ENCODE data around the gene AREL1. TPM values are rescaled to one million over a fixed set of nuclear protein-coding genes. Genes with fewer than 3 reads are reported as not detected.
"Not testable (repeated sequence)": the region's sequence is repeated elsewhere in the genome, so short reads cannot be mapped to it uniquely, and the experiment has no call there.

AREL1 gene, protein sequence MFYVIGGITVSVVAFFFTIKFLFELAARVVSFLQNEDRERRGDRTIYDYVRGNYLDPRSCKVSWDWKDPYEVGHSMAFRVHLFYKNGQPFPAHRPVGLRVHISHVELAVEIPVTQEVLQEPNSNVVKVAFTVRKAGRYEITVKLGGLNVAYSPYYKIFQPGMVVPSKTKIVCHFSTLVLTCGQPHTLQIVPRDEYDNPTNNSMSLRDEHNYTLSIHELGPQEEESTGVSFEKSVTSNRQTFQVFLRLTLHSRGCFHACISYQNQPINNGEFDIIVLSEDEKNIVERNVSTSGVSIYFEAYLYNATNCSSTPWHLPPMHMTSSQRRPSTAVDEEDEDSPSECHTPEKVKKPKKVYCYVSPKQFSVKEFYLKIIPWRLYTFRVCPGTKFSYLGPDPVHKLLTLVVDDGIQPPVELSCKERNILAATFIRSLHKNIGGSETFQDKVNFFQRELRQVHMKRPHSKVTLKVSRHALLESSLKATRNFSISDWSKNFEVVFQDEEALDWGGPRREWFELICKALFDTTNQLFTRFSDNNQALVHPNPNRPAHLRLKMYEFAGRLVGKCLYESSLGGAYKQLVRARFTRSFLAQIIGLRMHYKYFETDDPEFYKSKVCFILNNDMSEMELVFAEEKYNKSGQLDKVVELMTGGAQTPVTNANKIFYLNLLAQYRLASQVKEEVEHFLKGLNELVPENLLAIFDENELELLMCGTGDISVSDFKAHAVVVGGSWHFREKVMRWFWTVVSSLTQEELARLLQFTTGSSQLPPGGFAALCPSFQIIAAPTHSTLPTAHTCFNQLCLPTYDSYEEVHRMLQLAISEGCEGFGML
- total RNA-seq, result 10 to 100 TPM; 18.0 to 44.2 (median 30.1) TPM

- peak; percentile 87 for DNase-seq (ENCODE audit: low spot score in 2 of 2)
- Histone ChIP-seq H3K27me3 (no peaks in the 10 kb centered on the region), H3K36me3 (peaks cover 5% of the 10 kb centered on the region), H3K4me3 (peak within 1 kb of the TSS; percentile 80), H3K4me1 (peaks cover 31% of the 10 kb centered on the region), H3K9me3 (no peaks in the 10 kb centered on the region), H3K27ac (peak within 1 kb of the TSS; percentile 78)
- TF ChIP-seq POLR2A (IDR thresholded peaks at IDR 0.05), result peak in 1 of 2 donors; percentile 76
- TF ChIP-seq POLR2AphosphoS5 (IDR thresholded peaks at IDR 0.05), result peak; percentile 81 to 93 (median 89)
- TF ChIP-seq, protein P1, sequence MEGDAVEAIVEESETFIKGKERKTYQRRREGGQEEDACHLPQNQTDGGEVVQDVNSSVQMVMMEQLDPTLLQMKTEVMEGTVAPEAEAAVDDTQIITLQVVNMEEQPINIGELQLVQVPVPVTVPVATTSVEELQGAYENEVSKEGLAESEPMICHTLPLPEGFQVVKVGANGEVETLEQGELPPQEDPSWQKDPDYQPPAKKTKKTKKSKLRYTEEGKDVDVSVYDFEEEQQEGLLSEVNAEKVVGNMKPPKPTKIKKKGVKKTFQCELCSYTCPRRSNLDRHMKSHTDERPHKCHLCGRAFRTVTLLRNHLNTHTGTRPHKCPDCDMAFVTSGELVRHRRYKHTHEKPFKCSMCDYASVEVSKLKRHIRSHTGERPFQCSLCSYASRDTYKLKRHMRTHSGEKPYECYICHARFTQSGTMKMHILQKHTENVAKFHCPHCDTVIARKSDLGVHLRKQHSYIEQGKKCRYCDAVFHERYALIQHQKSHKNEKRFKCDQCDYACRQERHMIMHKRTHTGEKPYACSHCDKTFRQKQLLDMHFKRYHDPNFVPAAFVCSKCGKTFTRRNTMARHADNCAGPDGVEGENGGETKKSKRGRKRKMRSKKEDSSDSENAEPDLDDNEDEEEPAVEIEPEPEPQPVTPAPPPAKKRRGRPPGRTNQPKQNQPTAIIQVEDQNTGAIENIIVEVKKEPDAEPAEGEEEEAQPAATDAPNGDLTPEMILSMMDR (IDR thresholded peaks at IDR 0.05), result no peak
- 2% methylated on average over 19 of the region's 31 CpGs for WGBS
These were observed at the start of gene AREL1, which contains the start of gene FCF1 for GRCh38 chr14:74712499-74713394. Gene AREL1, minus strand, starts transcription at chr14:74713080. Its CDS starts 27,465 bp downstream, at chr14:74685615. Gene FCF1, plus strand, starts transcription at chr14:74713144. Its CDS starts 54 bp downstream, at chr14:74713198.

DNA sequence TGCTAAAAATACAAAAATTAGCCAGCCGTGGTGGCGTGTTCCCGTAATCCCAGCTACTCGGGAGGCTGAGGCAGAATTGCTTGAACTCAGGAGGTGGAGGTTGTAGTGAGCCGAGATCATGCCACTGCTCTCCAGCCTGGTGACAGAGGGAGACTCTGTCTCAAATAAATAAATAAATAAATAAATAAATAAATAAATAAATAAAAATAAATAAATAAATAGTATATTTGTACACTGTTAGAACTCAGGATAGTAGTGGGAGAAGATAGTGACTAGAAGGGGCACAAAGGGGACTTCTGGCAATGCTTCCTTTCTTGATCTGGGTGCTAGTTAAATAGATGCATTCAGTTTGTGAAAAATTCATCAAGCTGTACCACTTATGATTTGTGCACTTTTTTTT, 45.6 kb upstream of the AREL1 start:
- H3K36me3 ChIP-seq; DNase-seq (ENCODE audit: low spot score in 2 of 2); H3K27ac ChIP-seq; H3K4me1 ChIP-seq; H3K27me3 ChIP-seq; H3K9me3 ChIP-seq; H3K4me3 ChIP-seq: not testable (repeated sequence)
- WGBS, result 96% methylated on average over 5 of the region's 5 CpGs

DNA sequence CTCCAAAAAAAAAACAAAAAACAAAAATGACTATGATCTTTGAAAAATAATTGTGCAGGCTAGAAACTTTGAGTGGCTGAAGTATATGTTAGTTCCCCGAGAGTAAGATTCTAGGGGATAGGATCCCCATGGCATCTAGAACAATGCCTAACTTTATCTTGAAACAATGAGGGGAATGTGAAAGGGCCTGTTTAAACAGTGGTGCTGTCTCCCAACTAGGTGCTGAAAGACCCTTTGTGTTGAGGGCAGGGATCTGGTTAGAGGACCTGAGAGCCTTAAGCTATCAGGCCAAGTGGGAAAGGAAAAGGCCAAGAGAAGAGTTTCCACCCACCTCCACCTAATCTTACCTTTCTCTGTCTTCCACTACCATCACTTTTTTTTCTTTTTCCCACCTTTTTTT, 43.4 kb upstream of the AREL1 start:
- Histone ChIP-seq H3K9me3 (peaks cover 3% of the 10 kb centered on the region), H3K4me3 (no peak overlapping the region), H3K27me3 (no peaks in the 10 kb centered on the region), H3K27ac (no peak overlapping the region), H3K4me1 (no peaks in the 10 kb centered on the region), H3K36me3 (no peaks in the 10 kb centered on the region)
- WGBS, result 96% methylated on average over 1 of the region's 1 CpG
- TF ChIP-seq, protein P1 (IDR thresholded peaks at IDR 0.05), result no peak
- TF ChIP-seq EP300 (IDR thresholded peaks at IDR 0.05), result no peak
- TF ChIP-seq POLR2A (IDR thresholded peaks at IDR 0.05), result no peak
- TF ChIP-seq POLR2AphosphoS5 (IDR thresholded peaks at IDR 0.05), result no peak
- DNase-seq (ENCODE audit: low spot score in 2 of 2), result no peak

DNA sequence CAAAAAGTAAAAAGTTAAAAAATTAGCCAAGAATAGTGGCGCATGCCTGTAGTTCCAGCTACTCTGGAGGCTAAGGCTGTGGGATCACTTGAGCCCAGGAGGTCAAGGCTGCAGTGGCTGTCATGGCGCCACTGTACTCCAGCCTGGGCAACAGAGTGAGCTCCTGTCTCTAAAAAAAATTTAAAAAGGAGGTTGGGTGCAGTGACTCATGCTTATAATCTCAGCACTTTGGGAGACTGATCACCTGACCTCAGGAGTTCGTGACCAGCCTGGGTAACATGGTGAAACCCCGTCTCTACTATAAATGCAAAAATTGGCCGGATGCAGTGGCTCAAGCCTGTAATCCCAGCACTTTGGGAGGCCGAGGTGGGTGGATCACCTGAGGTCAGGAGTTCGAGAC, 42.0 kb upstream of the AREL1 start:
- H3K4me1 ChIP-seq, result no peaks in the 10 kb centered on the region

GRCh38 chr14:74754157-74754556, 41.3 kb upstream of the AREL1 start:
- no peaks in the 10 kb centered on the region for H3K36me3 ChIP-seq
- DNase-seq (ENCODE audit: low spot score in 2 of 2), result no peak
- no peak overlapping the region for H3K4me3 ChIP-seq
- H3K9me3 ChIP-seq, result peaks cover 3% of the 10 kb centered on the region
- H3K27ac ChIP-seq, result no peak overlapping the region
- WGBS, result 78% methylated on average over 2 of the region's 2 CpGs
- TF ChIP-seq POLR2A (IDR thresholded peaks at IDR 0.05) (no peak), EP300 (IDR thresholded peaks at IDR 0.05) (no peak), POLR2AphosphoS5 (IDR thresholded peaks at IDR 0.05) (no peak)
- TF ChIP-seq, protein P1 (IDR thresholded peaks at IDR 0.05), result no peak
- H3K27me3 ChIP-seq, result no peaks in the 10 kb centered on the region
- H3K4me1 ChIP-seq, result no peaks in the 10 kb centered on the region

More for the DNA sequence above, 42.0 kb upstream of the AREL1 start:
- no peak overlapping the region for H3K4me3 ChIP-seq
- H3K27me3 ChIP-seq, result no peaks in the 10 kb centered on the region
- no peaks in the 10 kb centered on the region for H3K36me3 ChIP-seq
- DNase-seq (ENCODE audit: low spot score in 2 of 2), result no peak
- 91% methylated on average over 7 of the region's 7 CpGs for WGBS
- TF ChIP-seq POLR2AphosphoS5 (IDR thresholded peaks at IDR 0.05) (no peak), EP300 (IDR thresholded peaks at IDR 0.05) (no peak), POLR2A (IDR thresholded peaks at IDR 0.05) (no peak)
- TF ChIP-seq, protein P1 (IDR thresholded peaks at IDR 0.05), result no peak
- no peak overlapping the region for H3K27ac ChIP-seq
- H3K9me3 ChIP-seq, result peaks cover 3% of the 10 kb centered on the region

Data from suprapubic skin (tissue), 4 donors.